ENCODE data around the gene AP1S1. TPM values are rescaled to one million over a fixed set of nuclear protein-coding genes. Genes with fewer than 3 reads are reported as not detected.

Gene AP1S1
- polyA plus RNA-seq, 1 donor (not counting 4 experiments of a cell fraction or from before 2014, with no cell fraction given), result 279 TPM

DNA sequence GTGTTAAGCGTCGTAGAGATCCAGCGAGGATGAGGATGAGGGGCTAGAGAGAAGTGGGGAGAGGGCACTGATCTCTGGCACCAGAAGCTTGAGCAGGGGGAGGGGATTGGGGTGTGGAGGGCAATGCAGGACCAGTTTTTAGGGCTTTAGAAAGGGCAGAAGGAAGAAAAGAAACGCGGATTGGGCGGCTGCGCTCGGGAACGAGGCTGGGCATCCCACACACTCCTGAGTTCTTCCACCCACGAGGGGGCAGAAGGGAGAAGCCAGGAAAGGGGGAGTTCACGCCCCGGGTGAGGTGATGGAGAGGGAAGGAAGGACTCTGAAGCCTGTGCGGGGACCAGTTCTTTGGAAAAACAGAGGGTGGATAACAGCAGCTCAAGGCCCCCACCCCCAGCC lies 17.2 kb downstream of the AP1S1 start:
- Histone ChIP-seq H3K27me3 (ENCODE audit: control insufficient read depth, extremely low read depth, insufficient read depth, low read length) (peaks cover 96% of the 10 kb centered on the region), H3K4me1 (ENCODE audit: control insufficient read depth, extremely low read depth, insufficient read depth, low read length) (peaks cover 33% of the 10 kb centered on the region), H3K9ac (ENCODE audit: control insufficient read depth, extremely low read depth, insufficient read depth, low read length) (no peak overlapping the region), H3K36me3 (ENCODE audit: control insufficient read depth in 2 of 2, extremely low read depth in 1 of 2, insufficient read depth in 2 of 2, low read length in 2 of 2) (no peaks in the 10 kb centered on the region), H3K4me2 (ENCODE audit: control insufficient read depth, extremely low read depth, insufficient read depth, low read depth, low read length) (no peak overlapping the region), H3K9me3 (ENCODE audit: control insufficient read depth, low read depth, low read length) (no peaks in the 10 kb centered on the region), H3K27ac (ENCODE audit: control insufficient read depth, insufficient read depth, low read length) (no peak overlapping the region), H2AFZ (ENCODE audit: control insufficient read depth, low read length) (no peak overlapping the region), H3K9me1 (ENCODE audit: control insufficient read depth, extremely low read depth, insufficient read depth, low read length) (no peaks in the 10 kb centered on the region), H3K79me2 (ENCODE audit: control insufficient read depth, insufficient read depth, low read length) (no peaks in the 10 kb centered on the region), H3K4me3 (ENCODE audit: control insufficient read depth in 2 of 3, extremely low read depth in 1 of 3, insufficient read depth in 2 of 3, low read depth in 1 of 3, low read length in 3 of 3) (no peak overlapping the region), H4K20me1 (ENCODE audit: control insufficient read depth, extremely low read depth, insufficient read depth, low read length) (peaks cover 3% of the 10 kb centered on the region)
- FAIRE-seq (no peak), DNase-seq (ENCODE audit: low read depth, low spot score) (no peak)
- no peak for TF ChIP-seq EZH2 (IDR thresholded peaks at IDR 0.05; ENCODE audit: low read length)
- TF ChIP-seq, protein P1, sequence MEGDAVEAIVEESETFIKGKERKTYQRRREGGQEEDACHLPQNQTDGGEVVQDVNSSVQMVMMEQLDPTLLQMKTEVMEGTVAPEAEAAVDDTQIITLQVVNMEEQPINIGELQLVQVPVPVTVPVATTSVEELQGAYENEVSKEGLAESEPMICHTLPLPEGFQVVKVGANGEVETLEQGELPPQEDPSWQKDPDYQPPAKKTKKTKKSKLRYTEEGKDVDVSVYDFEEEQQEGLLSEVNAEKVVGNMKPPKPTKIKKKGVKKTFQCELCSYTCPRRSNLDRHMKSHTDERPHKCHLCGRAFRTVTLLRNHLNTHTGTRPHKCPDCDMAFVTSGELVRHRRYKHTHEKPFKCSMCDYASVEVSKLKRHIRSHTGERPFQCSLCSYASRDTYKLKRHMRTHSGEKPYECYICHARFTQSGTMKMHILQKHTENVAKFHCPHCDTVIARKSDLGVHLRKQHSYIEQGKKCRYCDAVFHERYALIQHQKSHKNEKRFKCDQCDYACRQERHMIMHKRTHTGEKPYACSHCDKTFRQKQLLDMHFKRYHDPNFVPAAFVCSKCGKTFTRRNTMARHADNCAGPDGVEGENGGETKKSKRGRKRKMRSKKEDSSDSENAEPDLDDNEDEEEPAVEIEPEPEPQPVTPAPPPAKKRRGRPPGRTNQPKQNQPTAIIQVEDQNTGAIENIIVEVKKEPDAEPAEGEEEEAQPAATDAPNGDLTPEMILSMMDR (optimal IDR thresholded peaks at IDR 0.05 in 1 of 3, IDR thresholded peaks at IDR 0.05 in 1 of 3, conservative IDR thresholded peaks at IDR 0.05 in 1 of 3; ENCODE audit: extremely low read depth in 1 of 3, insufficient read depth in 2 of 3, low read length in 3 of 3), result peak in 2 of 3 experiments; percentile 8 to 28
- dilution Hi-C loops (cut with MboI; ENCODE audit: extremely low pct_ligation_motif_present, low sequenced_read_pairs), result no loop called here

DNA sequence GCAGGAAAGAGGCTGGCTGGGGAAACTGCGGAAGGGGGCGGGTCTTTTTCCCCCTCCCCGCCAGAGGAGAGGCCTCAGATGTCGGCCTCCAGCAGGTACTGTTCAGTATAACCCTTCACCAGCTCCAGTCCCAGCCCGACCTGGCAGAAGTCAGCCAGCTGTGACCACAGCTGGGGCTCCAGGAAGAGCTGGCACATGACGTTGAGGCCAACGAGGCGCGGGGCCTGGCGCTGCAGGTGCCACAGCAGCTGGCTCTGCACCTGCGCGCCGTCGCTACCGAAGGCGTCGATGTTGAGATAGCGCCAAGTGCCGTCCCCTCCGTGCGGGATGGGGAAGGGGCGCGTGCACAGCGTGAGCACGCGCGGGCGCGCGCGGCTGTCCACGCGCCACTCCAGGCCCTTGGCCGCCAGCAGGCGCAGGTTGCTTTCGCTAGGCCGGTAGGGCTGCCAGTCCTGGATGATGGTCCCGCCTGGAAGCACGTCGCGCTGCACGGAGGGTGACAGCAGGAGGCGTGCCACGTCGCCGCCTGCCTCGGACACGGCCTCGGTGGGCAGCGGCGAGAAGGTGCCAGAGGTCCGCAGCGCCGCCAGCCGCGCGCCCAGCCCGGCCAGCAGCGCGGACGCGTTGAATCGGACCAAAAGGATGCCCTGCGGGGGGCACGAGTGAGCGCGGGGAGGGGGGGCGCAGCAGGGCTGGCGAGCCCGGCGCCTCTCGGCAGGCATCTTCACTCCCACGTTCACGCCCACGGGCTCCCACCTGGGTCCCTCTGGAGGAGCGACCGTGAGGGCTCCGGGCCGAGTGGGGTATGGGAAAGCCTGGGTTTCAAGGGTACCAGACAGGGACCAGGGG lies 18.0 kb downstream of the AP1S1 start:
- Histone ChIP-seq H3K4me2 (ENCODE audit: control insufficient read depth, extremely low read depth, insufficient read depth, low read depth, low read length) (peak overlapping the region; percentile 58), H3K36me3 (ENCODE audit: control insufficient read depth in 2 of 2, extremely low read depth in 1 of 2, insufficient read depth in 2 of 2, low read length in 2 of 2) (no peaks in the 10 kb centered on the region), H2AFZ (ENCODE audit: control insufficient read depth, low read length) (no peak overlapping the region), H3K4me1 (ENCODE audit: control insufficient read depth, extremely low read depth, insufficient read depth, low read length) (peaks cover 29% of the 10 kb centered on the region), H3K4me3 (ENCODE audit: control insufficient read depth in 2 of 3, extremely low read depth in 1 of 3, insufficient read depth in 2 of 3, low read depth in 1 of 3, low read length in 3 of 3) (no peak overlapping the region), H3K79me2 (ENCODE audit: control insufficient read depth, insufficient read depth, low read length) (no peaks in the 10 kb centered on the region), H3K9me3 (ENCODE audit: control insufficient read depth, low read depth, low read length) (no peaks in the 10 kb centered on the region), H3K9ac (ENCODE audit: control insufficient read depth, extremely low read depth, insufficient read depth, low read length) (no peak overlapping the region), H3K9me1 (ENCODE audit: control insufficient read depth, extremely low read depth, insufficient read depth, low read length) (no peaks in the 10 kb centered on the region), H3K27me3 (ENCODE audit: control insufficient read depth, extremely low read depth, insufficient read depth, low read length) (peaks cover 89% of the 10 kb centered on the region), H4K20me1 (ENCODE audit: control insufficient read depth, extremely low read depth, insufficient read depth, low read length) (peaks cover 3% of the 10 kb centered on the region), H3K27ac (ENCODE audit: control insufficient read depth, insufficient read depth, low read length) (no peak overlapping the region)
- dilution Hi-C loops (cut with MboI; ENCODE audit: extremely low pct_ligation_motif_present, low sequenced_read_pairs), result no loop called here
- peak; percentile 91 for TF ChIP-seq EZH2 (IDR thresholded peaks at IDR 0.05; ENCODE audit: low read length)
- TF ChIP-seq, protein P1 (optimal IDR thresholded peaks at IDR 0.05 in 1 of 3, IDR thresholded peaks at IDR 0.05 in 1 of 3, conservative IDR thresholded peaks at IDR 0.05 in 1 of 3; ENCODE audit: extremely low read depth in 1 of 3, insufficient read depth in 2 of 3, low read length in 3 of 3), result no peak
- FAIRE-seq, result no peak
- DNase-seq (ENCODE audit: low read depth, low spot score), result no peak

Data from keratinocyte (primary cell).